Tibial nerve (tissue), 4 donors: ENCODE measurements around the gene ALKBH3. TPM values are rescaled to one million over a fixed set of nuclear protein-coding genes. Genes with fewer than 3 reads are reported as not detected.

ENCODE experiments used
- DNase-seq, 2 donors: peaks; one replicate each; pipeline ENCODE4 v3.0.0-alpha.2; 2019; ENCODE audit warnings: low spot score in 2 of 2
- H3K27ac ChIP-seq, 4 donors: fragments of 200-600 bp; sonication (generic) in 3 of 4; one replicate each; pipeline ENCODE4 v1.5.1; 2017 to 2019; ENCODE audit warnings: mild to moderate bottlenecking in 1 of 4
- H3K27me3 ChIP-seq, 2 donors: fragments of 200-600 bp; sonication (generic) in 1 of 2; one replicate each; pipeline versions ENCODE4 v1.5.1 to v1.6.0; 2017 to 2019
- H3K36me3 ChIP-seq, 3 donors: fragments of 200-600 bp; sonication (generic); one replicate each; pipeline ENCODE4 v1.5.1; 2018 to 2019
- H3K4me1 ChIP-seq, 4 donors: fragments of 200-600 bp; sonication (generic) in 3 of 4; one replicate each; pipeline ENCODE4 v1.5.1; 2017 to 2019
- H3K4me3 ChIP-seq, 4 donors: fragments of 200-600 bp; sonication (generic) in 3 of 4; one replicate each; pipeline ENCODE4 v1.5.1; 2017 to 2019; ENCODE audit warnings: mild to moderate bottlenecking in 1 of 4, moderate library complexity in 1 of 4
- H3K9me3 ChIP-seq, 4 donors: fragments of 200-600 bp; sonication (generic) in 3 of 4; one replicate each; pipeline ENCODE4 v1.5.1; 2017 to 2019
- CTCF ChIP-seq, 5 experiments: fragments of 200-600 bp in 3 of 5; fragments of 450-650 bp in 2 of 5; sonication (generic) in 3 of 5; IDR thresholded peaks; one replicate each; pipeline ENCODE4 v1.5.1; 2016 to 2019; ENCODE audit warnings: antibody characterized with exemption in 5 of 5, mild to moderate bottlenecking in 3 of 5, moderate library complexity in 2 of 5
- EP300 ChIP-seq, 2 donors: sonication (generic); formaldehyde crosslinking; IDR thresholded peaks; one replicate each; pipeline ENCODE4 v1.6.1; 2017; ENCODE audit warnings: antibody characterized with exemption in 2 of 2, mild to moderate bottlenecking in 1 of 2
- POLR2A ChIP-seq, 2 donors: fragments of 450-650 bp; IDR thresholded peaks; one replicate each; pipeline ENCODE4 v1.6.1; 2017; ENCODE audit warnings: antibody characterized with exemption in 2 of 2, mild to moderate bottlenecking in 2 of 2, moderate library complexity in 2 of 2
- WGBS, 2 donors: methylation state at CpG; one replicate each; pipeline ENCODE4 v1.1.5; 2018; 5-methylcytosine and 5-hydroxymethylcytosine counted together
- total RNA-seq, 4 donors: library from RNA; depleted of rRNA; stranded (reverse); fragments of >200 nt; gene quantifications; one replicate each; pipeline ENCODE4 v1.1.0, GENCODE V29; 2016

The ALKBH3 gene
- total RNA-seq, 4 donors from 2014 or later = 30.4 to 45.0 (median 38.0) TPM

- Histone ChIP-seq H3K9me3 (no peaks in the 10 kb centered on the region), H3K36me3 (peaks cover 0 to 26% (median 0%) of the 10 kb centered on the region in 3 donors), H3K27me3 (no peaks in the 10 kb centered on the region), H3K27ac (no peak overlapping the region), H3K4me1 (no peaks in the 10 kb centered on the region), H3K4me3 (no peak overlapping the region)
- TF ChIP-seq CTCF (IDR thresholded peaks at IDR 0.05) (no peak), EP300 (IDR thresholded peaks at IDR 0.05) (no peak), POLR2A (IDR thresholded peaks at IDR 0.05) (no peak)
- DNase-seq = no peak
Measured at GRCh38 chr11:43853781-43854180, 26.9 kb upstream of the ALKBH3 start.

DNA sequence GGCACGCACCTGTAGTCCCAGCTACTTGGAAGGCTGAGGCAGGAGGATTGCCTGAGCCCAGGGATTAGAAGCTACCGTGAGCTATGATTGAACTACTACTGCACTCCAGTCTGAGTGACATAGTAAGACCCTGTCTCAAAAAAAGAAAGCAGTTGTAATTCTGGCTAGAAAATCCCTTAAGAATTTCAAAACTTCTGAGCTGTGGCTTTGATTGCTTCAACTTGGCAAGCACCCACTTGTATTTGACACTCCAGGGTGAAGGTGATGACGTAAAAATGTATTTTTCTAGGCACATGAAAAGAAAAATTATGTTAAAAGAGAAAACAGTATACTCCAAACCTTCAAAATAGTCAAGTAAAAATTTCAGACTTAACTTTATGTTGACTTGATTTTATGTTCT lies 23.6 kb upstream of the ALKBH3 start:
- H3K27me3 ChIP-seq = no peaks in the 10 kb centered on the region
- H3K36me3 ChIP-seq = peaks cover 0 to 26% (median 0%) of the 10 kb centered on the region in 3 donors
- H3K9me3 ChIP-seq = peaks cover 0 to 12% (median 0%) of the 10 kb centered on the region in 4 donors
- no peaks in the 10 kb centered on the region for H3K4me1 ChIP-seq
- WGBS, 2 donors = 88 to 91% methylated on average over 3 of the region's 3 CpGs
- no peak for TF ChIP-seq POLR2A (IDR thresholded peaks at IDR 0.05)
- no peak for TF ChIP-seq EP300 (IDR thresholded peaks at IDR 0.05)
- no peak for TF ChIP-seq CTCF (IDR thresholded peaks at IDR 0.05)
- no peak for DNase-seq
- no peak overlapping the region for H3K27ac ChIP-seq
- no peak overlapping the region for H3K4me3 ChIP-seq

GRCh38 chr11:43861141-43861540 lies 19.5 kb upstream of the ALKBH3 start:
- no peaks in the 10 kb centered on the region for H3K27me3 ChIP-seq
- TF ChIP-seq POLR2A (IDR thresholded peaks at IDR 0.05) (no peak), EP300 (IDR thresholded peaks at IDR 0.05) (no peak), CTCF (IDR thresholded peaks at IDR 0.05) (no peak)
- H3K27ac ChIP-seq = no peak overlapping the region
- H3K9me3 ChIP-seq = peaks cover 0 to 12% (median 0%) of the 10 kb centered on the region in 4 donors
- no peak overlapping the region for H3K4me3 ChIP-seq
- no peak for DNase-seq
- WGBS, 2 donors = 75 to 85% methylated on average over 2 of the region's 2 CpGs
- H3K4me1 ChIP-seq = no peaks in the 10 kb centered on the region
- peaks cover 0 to 8% (median 0%) of the 10 kb centered on the region in 3 donors for H3K36me3 ChIP-seq

DNA sequence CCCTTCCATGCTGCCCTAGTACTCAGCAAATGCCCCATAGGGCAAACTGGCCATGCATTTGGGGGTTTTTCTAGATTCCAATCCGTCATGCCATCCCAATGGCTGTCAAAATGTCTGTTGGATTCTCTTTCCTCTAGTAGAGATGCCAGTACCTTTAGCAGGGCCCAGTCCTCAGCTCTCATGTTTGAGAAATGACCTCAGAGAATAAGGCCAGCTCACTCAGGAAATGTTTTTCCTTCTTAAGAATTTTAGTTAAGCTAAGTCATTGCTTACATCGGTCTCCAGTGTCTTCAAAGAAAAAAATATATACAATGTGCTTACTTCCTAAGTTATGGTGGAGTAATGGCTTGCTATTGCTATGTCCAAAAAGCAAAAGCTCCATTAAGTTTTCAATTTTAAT lies 14.1 kb upstream of the ALKBH3 start:
- H3K36me3 ChIP-seq = no peaks in the 10 kb centered on the region
- TF ChIP-seq CTCF (IDR thresholded peaks at IDR 0.05) = no peak
- TF ChIP-seq EP300 (IDR thresholded peaks at IDR 0.05) = no peak
- TF ChIP-seq POLR2A (IDR thresholded peaks at IDR 0.05) = no peak
- no peak for DNase-seq
- H3K4me3 ChIP-seq = no peak overlapping the region
- no peaks in the 10 kb centered on the region for H3K9me3 ChIP-seq
- H3K27me3 ChIP-seq = peaks cover 0 to 11% of the 10 kb centered on the region in 2 donors
- H3K4me1 ChIP-seq = no peaks in the 10 kb centered on the region
- WGBS, 2 donors = 79 to 80% methylated on average over 2 of the region's 2 CpGs
- no peak overlapping the region for H3K27ac ChIP-seq

DNA sequence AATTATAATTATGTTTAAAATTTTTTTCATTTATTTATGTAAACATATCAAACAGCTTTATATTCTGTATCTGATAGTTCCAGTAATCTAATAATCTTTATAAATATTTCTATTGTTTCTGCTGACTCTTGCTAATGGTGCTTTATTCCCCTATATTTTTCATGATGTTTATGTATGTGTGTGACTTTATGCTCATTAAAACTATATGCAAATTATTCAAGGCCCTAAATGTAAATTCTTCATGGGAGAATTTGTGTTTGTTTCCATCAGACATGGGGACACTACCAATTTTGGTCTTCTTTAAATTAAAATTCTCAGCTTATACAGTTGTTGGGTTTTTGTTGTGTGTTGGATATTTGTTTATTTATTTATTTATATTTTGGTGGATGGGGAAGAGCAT lies 13.7 kb upstream of the ALKBH3 start:
- H3K36me3 ChIP-seq = no peaks in the 10 kb centered on the region
- H3K4me1 ChIP-seq = no peaks in the 10 kb centered on the region
- H3K27me3 ChIP-seq = peaks cover 0 to 15% of the 10 kb centered on the region in 2 donors
- TF ChIP-seq EP300 (IDR thresholded peaks at IDR 0.05) (no peak), POLR2A (IDR thresholded peaks at IDR 0.05) (no peak), CTCF (IDR thresholded peaks at IDR 0.05) (no peak)
- H3K4me3 ChIP-seq = no peak overlapping the region
- H3K27ac ChIP-seq = no peak overlapping the region
- no peak for DNase-seq
- no peaks in the 10 kb centered on the region for H3K9me3 ChIP-seq
